HTR-8/SVneo (cell line): ENCODE data around the gene SUCNR1.
"Not testable (repeated sequence)": the region's sequence is repeated elsewhere in the genome, so short reads cannot be mapped to it uniquely, and the experiment has no call there.

Experiments
- DNase-seq: peaks from one replicate; pipeline ENCODE4 v3.0.0; 2011; ENCODE audit warnings: low spot score, mixed read lengths; ENCODE audit not compliant: insufficient read length
- FAIRE-seq: peaks from 2 replicates; lab custom pipeline; 2011; peaks lifted over from hg19 to GRCh38; lab: Jason Lieb, UNC

The SUCNR1 gene

DNA sequence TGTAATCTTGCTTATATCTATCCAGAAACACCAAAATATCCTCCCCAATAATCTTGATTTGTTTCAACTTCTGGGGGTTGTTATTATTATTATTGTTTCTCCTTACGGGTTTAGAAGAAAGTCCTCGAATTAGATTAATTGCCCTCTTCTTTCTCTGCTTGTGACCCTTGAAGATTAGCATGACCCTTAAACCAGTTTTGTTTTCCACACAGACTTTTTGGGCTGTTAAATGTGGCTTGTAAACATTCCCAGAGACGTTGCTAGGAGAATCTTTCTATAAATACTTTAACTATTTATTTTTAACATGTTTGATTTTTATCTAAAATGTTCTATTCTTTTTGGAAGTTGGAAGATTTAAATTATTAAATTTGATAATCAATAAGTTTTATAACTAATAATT lies 4.3 kb upstream of the SUCNR1 start:
- no peak for DNase-seq
- no peak for FAIRE-seq

DNA sequence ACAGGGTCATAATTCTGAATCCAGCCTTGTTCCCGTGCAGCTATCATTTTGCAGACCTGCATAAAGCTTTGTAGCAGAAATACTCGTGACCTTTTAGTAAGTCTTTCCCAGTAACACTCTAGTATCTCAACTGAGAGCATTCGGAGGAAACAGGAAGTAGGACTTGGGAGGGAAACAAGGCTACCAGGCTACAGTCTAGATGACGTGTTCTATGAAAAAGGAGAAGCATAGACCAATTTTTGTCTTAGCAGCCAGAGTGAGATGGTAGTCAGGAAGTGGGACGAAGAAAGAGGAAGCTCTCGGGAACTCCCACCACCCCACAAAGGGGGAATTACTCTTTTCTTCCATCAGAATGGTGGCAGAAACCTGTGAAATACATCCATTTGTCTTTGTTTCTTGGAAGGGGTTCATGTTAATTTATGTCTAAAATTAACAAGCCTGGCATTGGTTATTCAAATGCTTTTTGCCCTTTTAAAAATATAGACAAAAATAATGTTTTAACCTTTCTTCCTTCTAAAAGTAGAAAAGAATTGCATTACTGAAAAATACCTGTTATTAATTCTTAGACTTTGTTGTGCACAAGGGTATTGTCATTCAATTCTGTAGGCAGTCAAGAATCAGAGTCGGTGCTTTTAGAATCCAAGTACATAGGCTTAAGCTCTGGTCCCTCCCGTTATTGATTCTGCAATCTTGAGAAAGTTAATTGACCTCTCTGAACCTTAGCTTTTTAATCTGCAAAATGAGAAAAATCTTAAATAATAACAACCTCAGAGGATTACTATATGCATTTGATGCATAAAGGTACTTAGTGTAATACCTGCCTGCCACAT lies 1.6 kb upstream of the SUCNR1 start:
- FAIRE-seq, result no peak

DNA sequence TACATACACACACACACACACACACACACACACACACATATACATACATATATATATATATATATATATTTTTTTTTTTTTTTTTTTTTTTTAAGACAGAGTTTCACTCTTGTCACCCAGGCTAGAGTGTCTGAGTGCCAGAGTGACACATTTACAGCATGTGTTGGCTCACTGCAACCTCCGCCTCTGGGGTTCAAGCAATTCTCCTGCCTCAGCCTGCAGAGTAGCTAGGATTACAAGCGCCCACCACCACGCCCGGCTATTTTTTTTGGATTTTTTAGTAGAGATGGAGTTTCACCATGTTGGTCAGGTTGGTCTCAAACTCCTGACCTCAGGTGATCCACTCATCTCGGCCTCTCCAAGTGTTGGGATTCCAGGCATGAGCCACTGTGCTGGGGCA lies 636 bp downstream of the SUCNR1 start:
- not testable (repeated sequence) for FAIRE-seq, DNase-seq

More for the DNA sequence above, 1.6 kb upstream of the SUCNR1 start:
- DNase-seq, result no peak

DNA sequence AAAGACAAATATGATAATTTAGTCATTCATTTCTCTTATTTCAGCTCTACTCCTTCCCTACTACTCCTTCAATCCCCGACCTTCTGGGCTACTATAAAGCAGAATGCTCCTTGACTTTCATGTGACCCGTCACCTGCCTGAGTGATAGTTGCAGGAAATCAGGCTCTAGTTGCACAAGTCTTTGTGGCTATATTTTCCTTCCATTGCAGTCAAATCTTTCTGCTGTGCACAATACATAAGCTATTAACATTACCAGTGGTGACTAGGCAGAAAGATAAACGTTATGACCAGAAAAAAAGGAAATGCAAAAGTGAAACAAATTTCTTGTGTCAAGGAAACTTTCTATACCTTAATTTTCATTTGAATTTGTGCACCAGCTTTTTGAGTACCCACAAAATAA lies 2.3 kb downstream of the SUCNR1 start:
- FAIRE-seq, result no peak

DNA sequence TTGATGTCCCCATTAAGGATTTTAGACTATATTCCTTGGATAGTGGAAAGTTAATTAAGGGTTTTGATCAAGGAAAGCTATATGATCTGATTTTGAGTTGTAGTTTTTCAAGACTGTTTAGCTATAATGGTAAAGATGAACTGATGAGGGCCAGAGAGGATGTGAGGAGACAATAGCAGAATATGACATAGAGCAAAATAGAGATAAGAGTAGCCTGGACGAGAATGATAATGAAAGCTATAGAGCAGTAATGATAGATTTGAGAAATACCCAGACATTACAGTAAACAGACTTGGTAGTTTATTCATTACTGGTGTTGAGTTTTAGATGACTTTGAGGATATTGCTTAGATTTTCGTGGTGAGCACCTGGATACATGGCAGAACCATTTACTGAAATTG lies 3.8 kb downstream of the SUCNR1 start:
- FAIRE-seq (no peak), DNase-seq (no peak)

More for the DNA sequence above, 2.3 kb downstream of the SUCNR1 start:
- no peak for DNase-seq

DNA sequence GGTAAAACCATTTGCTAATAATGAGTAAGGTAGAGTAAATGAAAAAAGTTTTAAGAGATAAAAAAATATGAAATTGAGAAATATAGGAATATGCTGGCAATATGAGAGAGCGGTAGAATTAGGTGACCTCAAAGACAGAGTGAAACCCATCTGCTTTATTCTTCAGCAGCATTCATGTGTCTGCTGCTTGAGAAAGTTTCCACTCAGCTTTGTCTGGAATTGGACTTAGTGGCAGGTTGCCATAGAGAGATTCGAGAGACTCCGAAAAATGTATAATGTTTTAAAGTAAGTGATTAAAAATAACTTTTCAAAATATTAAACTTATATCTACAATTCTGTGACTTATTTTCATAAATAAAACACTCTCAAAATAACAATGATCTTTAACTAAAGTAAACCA lies 5.0 kb downstream of the SUCNR1 start:
- DNase-seq (no peak), FAIRE-seq (no peak)

DNA sequence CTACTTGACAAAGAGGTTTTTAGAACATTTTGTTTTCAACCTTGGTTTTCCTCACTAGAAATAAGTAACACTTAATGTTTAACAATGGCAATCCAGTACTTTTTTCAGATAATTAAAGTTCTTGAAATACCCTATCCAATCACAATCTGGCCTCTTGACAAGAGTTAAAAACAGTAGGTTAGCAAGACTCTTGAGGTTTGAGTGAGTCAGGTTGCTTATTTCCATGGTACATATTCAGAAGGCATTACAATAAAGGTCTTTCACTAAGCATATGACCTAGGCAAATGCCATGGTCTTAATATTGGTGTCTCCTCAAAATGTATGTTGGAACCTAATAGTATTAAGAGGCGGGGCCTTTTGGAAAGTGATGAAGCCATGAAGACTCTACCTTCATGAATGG lies 5.6 kb downstream of the SUCNR1 start:
- no peak for DNase-seq
- FAIRE-seq, result no peak

DNA sequence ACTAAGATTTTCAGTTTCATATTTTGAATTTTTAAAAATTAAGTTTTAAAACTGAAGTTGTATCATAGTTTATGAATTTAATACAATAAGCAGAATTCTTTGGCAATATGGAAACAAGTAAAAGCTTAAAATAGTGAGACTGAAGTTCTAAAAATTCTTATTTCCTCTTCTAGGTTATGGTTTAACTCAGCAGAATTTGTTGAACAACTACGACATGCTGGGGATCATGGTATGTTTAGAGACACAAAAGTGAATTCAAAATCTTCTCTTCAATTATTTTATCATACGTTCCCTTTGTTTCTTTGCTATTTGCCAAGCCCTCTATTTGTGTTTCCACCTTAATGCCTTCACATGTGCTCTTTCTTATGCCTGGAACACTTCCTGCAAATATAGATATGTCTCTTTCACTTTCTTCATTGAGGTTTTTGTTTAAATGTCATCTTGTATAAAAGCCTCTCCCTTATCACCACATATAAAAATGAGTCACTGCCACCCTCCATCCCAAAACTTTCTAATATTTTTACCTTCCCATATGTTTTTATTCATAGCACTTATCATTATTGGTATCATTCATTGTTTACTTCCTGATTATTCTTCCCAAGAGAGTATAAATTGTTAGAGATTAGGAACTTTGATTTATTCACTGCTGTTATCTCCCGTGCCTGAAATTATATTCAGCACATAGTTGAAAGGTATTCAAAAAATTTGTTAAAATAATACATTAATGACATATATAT lies 6.4 kb downstream of the SUCNR1 start:
- DNase-seq, result no peak
- no peak for FAIRE-seq

DNA sequence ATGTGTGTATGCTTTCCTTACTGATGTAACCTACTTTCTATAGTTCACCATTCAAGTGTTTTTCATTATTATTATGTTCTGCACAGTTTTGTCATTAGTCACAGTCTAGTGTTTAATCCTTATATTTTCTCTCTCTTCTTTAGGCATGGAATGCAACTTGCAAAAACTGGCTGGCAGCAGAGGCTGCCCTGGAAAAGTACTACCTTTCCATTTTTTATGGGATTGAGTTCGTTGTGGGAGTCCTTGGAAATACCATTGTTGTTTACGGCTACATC lies 6.9 kb downstream of the SUCNR1 start:
- FAIRE-seq, result no peak
- no peak for DNase-seq

DNA sequence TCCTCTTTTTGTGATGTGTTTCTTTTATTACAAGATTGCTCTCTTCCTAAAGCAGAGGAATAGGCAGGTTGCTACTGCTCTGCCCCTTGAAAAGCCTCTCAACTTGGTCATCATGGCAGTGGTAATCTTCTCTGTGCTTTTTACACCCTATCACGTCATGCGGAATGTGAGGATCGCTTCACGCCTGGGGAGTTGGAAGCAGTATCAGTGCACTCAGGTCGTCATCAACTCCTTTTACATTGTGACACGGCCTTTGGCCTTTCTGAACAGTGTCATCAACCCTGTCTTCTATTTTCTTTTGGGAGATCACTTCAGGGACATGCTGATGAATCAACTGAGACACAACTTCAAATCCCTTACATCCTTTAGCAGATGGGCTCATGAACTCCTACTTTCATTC lies 7.7 kb downstream of the SUCNR1 start:
- FAIRE-seq (no peak), DNase-seq (no peak)

DNA sequence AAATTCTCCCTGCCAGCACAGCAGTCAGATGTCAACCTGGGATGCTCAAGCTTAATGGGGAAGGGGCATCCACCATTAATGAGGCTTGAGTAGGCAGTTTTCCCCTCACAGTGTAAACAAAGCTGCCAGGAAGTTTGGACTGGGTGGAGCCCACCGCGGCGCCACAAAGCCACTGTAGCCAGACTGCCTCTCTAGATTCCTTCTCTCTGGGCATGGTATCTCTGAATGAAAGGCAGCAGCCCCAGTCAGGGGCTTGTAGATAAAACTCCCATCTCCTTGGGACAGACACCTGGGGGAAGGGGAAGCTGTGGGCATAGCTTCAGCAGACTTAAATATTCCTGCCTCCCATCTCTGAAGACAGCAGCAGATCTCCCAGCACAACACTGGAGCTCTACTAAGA lies 12.0 kb downstream of the SUCNR1 start:
- FAIRE-seq, result not testable (repeated sequence)

DNA sequence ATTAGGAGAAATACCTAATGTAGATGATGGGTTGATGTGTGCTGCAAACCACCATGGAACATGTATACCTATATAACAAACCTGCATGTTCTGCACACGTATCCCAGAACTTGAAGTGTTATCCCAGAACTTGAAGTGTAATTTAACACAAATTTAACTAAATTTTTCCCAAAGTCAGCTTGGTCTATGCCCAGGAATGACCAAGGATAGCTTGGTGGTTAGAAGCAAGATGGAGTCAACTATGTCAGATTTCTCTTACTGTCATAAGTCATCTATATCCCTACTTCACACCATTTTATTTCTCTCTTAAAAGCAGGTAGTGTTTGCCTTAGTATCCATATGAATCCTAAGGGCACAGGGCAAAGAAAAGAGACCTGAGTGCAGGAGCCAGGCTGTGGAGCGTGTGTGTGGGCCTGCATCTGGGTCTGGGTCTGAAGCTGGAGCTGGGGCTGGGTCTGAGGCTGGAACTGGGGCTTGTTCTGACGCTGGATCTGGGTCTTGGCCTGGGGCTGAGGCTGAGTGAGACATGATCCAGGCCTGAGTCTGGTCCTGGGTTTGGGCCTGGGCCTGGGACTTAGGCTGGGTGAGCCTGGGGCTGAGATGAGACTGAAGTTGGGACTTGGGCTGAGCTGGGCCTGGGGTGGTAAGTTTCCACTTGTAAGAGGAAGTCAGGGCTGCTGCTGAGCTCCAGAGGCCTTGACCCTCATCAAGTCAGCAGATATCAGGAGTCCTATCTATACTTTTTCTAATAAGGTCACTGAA lies 14.2 kb downstream of the SUCNR1 start:
- not testable (repeated sequence) for FAIRE-seq, DNase-seq

More for the DNA sequence above, 12.0 kb downstream of the SUCNR1 start:
- not testable (repeated sequence) for DNase-seq

DNA sequence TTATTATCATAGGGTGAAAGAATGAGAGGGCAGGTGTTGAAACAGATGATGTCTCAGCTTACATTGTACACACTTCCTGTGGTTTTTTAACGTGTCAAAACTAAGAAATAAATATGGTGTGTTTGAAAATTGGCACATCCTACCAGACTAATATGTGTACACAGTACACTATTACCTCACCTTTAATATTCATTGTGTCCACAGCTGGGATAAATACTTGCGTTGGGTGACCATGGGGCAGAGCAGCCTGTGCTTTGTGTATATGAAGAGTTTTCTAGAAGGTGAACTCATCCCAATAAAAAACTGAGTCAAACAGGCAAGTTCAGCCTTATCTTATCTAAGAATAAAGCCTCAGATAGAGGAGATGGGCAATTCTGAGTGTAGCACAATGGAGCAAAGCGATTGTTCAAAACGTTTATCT lies 17.3 kb downstream of the SUCNR1 start:
- no peak for DNase-seq
- FAIRE-seq, result no peak

DNA sequence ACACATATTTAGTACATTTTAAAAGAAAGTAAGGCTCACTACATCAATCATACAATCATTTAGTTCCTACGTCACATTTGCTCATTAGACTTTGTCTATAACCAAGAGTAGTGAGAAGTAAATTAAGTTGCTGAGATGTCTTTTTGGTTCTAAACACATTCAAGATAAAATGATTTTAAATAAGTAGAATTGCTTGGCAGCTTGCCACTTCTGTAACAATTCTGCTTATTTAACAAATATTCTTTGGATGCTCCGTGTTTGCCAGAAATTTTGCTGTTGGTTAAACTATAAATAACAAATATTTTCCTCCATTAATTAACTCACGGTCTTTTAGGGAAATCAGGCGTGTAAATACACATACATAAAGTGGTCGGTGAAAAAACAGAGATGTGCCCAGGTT lies 18.3 kb downstream of the SUCNR1 start:
- FAIRE-seq (no peak), DNase-seq (no peak)

DNA sequence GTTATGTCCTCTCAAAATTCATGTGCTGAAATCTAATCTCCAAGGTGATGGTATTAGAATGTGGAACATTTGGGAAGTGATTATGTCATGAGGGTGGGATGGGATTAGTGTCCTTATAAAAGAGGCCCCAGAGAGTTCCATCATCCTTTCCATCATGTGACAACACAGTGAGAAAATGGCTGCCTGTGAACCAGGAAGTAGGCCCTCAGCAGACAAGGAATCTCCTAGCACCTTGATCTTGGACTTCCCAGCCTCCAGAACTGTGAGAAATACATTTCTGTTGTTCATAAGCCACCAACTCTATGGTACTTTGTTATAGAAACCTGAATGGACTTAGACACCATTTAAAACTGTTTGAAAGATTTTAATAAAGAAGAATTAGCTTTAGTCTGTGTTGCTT lies 20.8 kb downstream of the SUCNR1 start:
- FAIRE-seq (no peak), DNase-seq (no peak)

DNA sequence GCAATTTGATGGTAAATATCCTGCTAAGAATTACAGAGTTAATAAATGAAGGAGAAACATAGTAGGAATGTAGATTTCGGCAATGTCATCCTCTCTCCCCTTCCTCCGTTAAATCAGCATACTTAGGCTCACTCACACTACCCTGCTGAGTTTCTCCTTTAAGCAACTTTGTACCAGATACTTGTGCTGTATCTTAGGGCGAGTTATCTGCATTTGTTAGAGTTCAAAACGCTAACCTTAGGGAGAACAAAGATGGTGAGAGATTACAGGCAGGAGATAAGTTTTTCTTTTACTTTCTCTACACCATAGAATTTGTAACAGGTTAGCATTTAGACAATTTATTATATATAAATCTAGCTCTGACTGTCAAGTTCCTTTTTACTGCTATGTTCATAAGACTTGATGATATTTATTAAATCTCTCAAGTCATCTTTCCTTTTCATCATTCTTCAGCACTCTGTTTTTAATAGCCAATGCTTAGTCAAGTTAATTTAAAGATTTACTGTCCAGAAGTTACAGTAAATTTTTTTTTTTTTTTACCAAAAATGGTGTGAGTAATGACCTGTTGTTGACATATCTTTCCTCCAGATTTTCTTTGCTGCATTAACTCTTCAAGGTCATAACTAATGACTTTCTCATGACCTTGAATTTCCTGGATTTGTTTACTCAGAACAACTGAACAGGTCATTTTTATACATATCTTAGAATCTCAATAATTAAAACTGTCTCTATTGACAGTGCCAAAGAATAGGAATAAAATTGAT lies 22.2 kb downstream of the SUCNR1 start:
- FAIRE-seq (no peak), DNase-seq (no peak)

DNA sequence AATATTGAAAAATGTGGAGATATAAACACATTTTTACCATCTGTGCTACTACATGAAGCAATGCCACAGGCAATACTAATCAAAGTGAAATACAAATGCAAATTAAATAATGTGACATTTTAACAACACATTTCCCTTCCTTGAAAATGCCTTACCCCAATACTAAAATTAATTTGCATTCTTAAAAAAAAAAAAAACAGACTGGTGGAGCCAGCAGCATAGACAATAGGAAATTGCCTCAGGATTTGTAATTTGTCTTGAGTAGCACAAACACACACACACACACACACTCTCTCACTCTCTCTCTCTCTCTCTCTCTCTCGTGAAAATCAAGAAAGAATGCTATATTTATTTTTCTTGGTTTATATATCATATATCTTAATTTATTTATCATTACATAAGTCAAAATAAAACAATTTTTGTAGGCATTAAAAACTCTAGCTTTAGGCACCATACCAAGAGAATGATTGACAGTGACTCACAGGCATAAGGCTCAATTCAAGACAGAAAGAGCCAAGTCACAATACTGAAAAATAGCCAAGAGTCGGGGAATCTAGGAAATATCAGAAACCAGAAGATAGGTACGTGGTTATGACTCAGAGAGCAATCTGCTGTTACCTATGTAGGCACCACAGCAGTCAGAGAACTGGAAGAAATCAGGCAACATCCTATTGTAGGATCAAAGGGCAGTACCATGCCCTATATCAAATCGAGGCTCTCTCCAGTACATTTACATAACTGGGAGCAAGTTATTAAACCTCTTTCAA lies 23.0 kb downstream of the SUCNR1 start:
- DNase-seq (no peak), FAIRE-seq (no peak)

DNA sequence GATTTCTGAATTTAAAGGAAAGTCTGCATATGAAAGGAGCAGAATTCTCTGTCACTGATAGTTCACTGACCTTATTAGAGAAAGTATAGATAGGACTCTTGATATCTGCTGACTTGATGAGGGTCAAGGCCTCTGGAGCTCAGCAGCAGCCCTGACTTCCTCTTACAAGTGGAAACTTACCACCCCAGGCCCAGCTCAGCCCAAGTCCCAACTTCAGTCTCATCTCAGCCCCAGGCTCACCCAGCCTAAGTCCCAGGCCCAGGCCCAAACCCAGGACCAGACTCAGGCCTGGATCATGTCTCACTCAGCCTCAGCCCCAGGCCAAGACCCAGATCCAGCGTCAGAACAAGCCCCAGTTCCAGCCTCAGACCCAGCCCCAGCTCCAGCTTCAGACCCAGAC lies 24.7 kb downstream of the SUCNR1 start:
- FAIRE-seq, result peak; percentile 86
- DNase-seq, result not testable (repeated sequence)

DNA sequence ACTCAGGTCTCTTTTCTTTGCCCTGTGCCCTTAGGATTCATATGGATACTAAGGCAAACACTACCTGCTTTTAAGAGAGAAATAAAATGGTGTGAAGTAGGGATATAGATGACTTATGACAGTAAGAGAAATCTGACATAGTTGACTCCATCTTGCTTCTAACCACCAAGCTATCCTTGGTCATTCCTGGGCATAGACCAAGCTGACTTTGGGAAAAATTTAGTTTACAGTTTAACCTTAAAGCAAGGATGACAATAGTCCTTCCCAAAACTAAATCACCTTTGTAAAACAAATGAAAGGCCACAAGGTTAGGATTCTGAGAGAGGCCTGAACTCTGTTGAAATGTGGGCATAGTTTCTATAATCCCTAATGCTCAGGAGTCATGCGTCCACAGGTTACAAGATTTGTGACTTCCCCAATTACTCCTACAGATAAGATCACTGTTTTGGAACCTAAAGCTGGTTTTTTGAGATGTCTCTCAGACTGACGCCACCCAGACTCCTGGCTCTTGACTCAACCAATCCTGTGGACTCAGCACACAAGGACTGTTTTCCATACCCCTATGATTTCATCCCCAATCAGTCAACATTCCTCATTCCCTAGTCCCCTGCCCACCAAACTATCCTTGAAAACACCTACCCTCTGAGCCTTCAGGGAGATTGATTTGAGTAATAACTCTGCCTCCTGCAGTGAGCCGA lies 25.3 kb downstream of the SUCNR1 start:
- not testable (repeated sequence) for DNase-seq

More for the DNA sequence above, 25.3 kb downstream of the SUCNR1 start:
- not testable (repeated sequence) for FAIRE-seq
